ENCODE measurements around the gene TBC1D13.

GRCh38 chr9:128765499-128765898, 21.6 kb upstream of the TBC1D13 start:
- TF ChIP-seq CTCF (IDR thresholded peaks at IDR 0.05; ENCODE audit: insufficient read depth, low read length) (no peak), GABPA (IDR thresholded peaks at IDR 0.05; ENCODE audit: low read depth) (no peak), SPI1 (IDR thresholded peaks at IDR 0.05; ENCODE audit: borderline replicate concordance, low read depth) (no peak)
